ENCODE measurements around the gene EFNA5. TPM values are rescaled to one million over a fixed set of nuclear protein-coding genes. Genes with fewer than 3 reads are reported as not detected.
A peak's percentile ranks its signal among the peaks of the same experiment; 100 is the strongest.

The EFNA5 gene
- total RNA-seq, 2 donors from 2014 or later: 9.7 to 11.1 TPM

DNA sequence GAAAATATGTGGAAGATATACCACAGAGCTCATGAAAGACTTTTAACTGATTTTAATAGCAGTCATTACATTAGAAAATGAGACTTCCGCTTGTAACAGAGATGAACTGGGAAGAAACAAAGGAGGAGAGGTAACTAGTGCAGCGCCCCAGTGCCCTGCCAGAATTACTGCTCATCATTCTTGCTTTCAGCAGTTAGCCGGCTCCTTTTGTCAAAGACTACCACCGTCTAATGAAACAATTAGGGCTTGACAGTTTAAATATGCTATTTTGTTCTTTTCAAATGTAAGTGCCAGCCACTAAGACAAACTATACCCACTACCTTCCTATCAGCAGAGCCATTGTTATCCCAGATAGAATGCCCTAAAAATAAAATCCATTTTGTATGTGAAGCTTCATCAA, 328.4 kb downstream of the EFNA5 start:
- Histone ChIP-seq H3K27ac (no peak overlapping the region), H3K27me3 (no peaks in the 10 kb centered on the region), H3K4me1 (no peaks in the 10 kb centered on the region), H3K36me3 (no peaks in the 10 kb centered on the region), H3K4me3 (no peak overlapping the region), H3K9ac (ENCODE audit: low read depth in 2 of 2, low read length in 2 of 2) (no peak overlapping the region), H3K9me3 (no peaks in the 10 kb centered on the region)
- TF ChIP-seq CTCF (IDR thresholded peaks at IDR 0.05): no peak
- no peak for DNase-seq
- intact Hi-C loops (cut with DNase I): no loop called here

GRCh38 chr5:107341376-107342084, 329.2 kb downstream of the EFNA5 start:
- no peak for DNase-seq
- Histone ChIP-seq H3K4me3 (no peak overlapping the region), H3K4me1 (no peaks in the 10 kb centered on the region), H3K36me3 (no peaks in the 10 kb centered on the region), H3K27me3 (no peaks in the 10 kb centered on the region), H3K9me3 (no peaks in the 10 kb centered on the region), H3K9ac (ENCODE audit: low read depth in 2 of 2, low read length in 2 of 2) (no peak overlapping the region), H3K27ac (no peak overlapping the region)
- no peak for TF ChIP-seq CTCF (IDR thresholded peaks at IDR 0.05)
- intact Hi-C loops (cut with DNase I): no loop called here

DNA sequence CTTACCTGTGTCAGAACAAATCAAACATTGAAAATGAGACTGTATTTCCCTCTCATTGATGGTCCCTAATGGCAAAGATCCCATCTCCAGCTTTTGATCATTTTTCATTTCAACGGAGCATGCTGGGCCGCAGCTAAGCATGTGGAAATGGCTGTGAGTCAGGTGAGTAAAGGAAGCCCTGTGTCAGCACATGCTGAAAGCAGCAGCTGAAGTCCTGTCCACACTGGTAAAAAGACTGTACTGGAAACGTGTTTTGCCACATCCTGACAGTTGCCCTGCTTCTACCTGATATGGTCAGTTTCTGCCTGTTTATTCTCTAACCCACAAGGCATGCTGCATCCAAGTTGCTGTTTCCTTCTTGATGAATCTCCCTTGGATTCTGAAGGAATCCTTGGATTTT, 330.1 kb downstream of the EFNA5 start:
- no peak for DNase-seq
- Histone ChIP-seq H3K9ac (ENCODE audit: low read depth in 2 of 2, low read length in 2 of 2) (no peak overlapping the region), H3K27me3 (no peaks in the 10 kb centered on the region), H3K4me1 (no peaks in the 10 kb centered on the region), H3K36me3 (no peaks in the 10 kb centered on the region), H3K27ac (no peak overlapping the region), H3K4me3 (no peak overlapping the region), H3K9me3 (no peaks in the 10 kb centered on the region)
- no peak for TF ChIP-seq CTCF (IDR thresholded peaks at IDR 0.05)
- intact Hi-C loops (cut with DNase I): no loop called here

GRCh38 chr5:107338335-107338734, 332.4 kb downstream of the EFNA5 start:
- H3K9ac ChIP-seq (ENCODE audit: low read depth in 2 of 2, low read length in 2 of 2): no peak overlapping the region
- no peaks in the 10 kb centered on the region for H3K27me3 ChIP-seq
- no peaks in the 10 kb centered on the region for H3K4me1 ChIP-seq
- H3K4me3 ChIP-seq: no peak overlapping the region
- intact Hi-C loops (cut with DNase I): no loop called here
- H3K36me3 ChIP-seq: no peaks in the 10 kb centered on the region
- no peak for TF ChIP-seq CTCF (IDR thresholded peaks at IDR 0.05)
- H3K27ac ChIP-seq: no peak overlapping the region
- H3K9me3 ChIP-seq: no peaks in the 10 kb centered on the region
- DNase-seq: no peak

DNA sequence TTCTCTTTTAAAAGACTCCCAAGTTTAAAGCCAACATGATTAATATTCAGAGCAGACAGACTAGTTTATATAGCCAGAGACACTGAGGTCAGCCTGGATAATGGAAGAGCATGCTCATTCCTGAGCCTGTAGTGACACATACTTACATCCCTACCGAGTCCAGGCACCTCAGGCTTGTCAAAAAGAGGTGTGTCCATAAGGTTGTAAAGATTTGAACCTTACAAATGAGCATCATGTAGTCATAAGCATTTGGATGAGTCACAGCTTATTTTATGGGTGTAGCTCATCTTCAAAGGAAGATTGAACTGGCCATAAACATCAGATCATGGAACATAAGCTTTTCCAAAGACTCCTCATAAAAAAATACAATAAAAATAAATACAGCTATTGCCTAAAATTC, 333.5 kb downstream of the EFNA5 start:
- no peak overlapping the region for H3K9ac ChIP-seq (ENCODE audit: low read depth in 2 of 2, low read length in 2 of 2)
- no peaks in the 10 kb centered on the region for H3K27me3 ChIP-seq
- no peak overlapping the region for H3K4me3 ChIP-seq
- intact Hi-C loops (cut with DNase I): no loop called here
- H3K36me3 ChIP-seq: no peaks in the 10 kb centered on the region
- H3K9me3 ChIP-seq: no peaks in the 10 kb centered on the region
- TF ChIP-seq CTCF (IDR thresholded peaks at IDR 0.05): no peak
- DNase-seq: peak; percentile 19
- H3K27ac ChIP-seq: no peak overlapping the region
- H3K4me1 ChIP-seq: no peaks in the 10 kb centered on the region

Measured in colonic mucosa (tissue), 4 donors.